GM21825 (cell line): ENCODE results near the gene SURF2.

ENCODE experiments used
- ATAC-seq: cut with Tn5 transposase; IDR thresholded peaks from one replicate; pipeline ENCODE4 v1.9.1; 2021; ENCODE audit warnings: mild to moderate bottlenecking, moderate library complexity; ENCODE audit not compliant: unreplicated experiment

The SURF2 gene

DNA sequence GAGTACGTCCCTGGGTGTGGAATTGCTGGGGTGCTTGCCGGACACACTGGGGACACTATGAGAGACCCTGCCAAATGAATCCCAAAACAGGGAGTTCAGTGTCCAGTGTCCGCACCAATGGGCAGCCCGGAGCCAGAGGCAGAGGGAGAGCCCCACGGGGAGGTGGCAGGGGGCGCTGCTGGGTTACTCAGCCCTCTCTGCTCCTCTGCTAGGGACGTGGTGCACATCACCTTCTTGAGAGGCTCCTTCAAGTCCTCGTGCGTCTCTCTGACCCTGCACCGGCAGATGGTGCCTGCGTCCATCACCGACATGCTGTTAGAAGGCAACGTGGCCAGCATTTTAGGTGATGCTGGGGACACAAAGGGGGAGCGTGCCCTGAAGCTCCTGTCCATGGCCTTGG is 40.6 kb downstream of the SURF2 start:
- ATAC-seq: no peak

DNA sequence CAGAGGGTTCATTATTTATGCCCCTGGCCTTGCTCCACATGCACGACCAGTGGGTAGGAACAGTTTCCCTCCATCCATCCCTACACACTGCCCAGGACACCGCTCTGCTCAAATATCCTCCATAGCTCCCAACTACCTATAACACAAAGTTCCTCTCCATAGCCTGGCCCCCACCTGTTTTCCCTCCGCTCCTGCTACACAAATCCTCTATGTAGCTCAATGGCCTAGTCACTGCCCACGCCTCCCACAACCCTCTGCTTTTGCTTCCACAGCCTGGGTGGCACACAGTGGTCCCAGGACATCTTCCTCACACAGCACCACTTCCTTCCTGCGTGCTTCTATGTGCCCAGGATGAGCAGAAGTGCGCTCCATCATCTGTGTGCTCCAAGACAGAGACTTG is 41.0 kb downstream of the SURF2 start:
- no peak for ATAC-seq

DNA sequence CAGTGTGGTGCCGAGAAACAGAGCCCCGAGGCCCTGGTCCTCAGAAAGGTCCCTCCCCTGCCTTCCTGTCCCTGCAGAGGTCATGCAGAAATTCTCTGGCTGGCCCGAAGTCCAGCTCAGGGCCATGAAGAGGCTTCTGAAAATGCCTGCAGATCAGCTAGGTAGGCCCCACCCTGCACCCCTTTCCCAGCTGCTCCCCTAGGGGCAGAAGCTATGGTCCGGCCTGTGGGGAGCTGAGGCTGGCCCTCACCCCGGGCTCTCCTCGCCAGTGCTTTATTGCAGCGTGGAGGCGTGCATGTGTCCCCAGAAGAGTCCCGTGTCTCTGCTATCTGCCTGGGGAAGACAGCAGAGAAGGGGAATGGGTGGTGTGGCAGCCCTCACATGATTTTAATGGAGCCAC is 41.5 kb downstream of the SURF2 start:
- ATAC-seq: no peak

DNA sequence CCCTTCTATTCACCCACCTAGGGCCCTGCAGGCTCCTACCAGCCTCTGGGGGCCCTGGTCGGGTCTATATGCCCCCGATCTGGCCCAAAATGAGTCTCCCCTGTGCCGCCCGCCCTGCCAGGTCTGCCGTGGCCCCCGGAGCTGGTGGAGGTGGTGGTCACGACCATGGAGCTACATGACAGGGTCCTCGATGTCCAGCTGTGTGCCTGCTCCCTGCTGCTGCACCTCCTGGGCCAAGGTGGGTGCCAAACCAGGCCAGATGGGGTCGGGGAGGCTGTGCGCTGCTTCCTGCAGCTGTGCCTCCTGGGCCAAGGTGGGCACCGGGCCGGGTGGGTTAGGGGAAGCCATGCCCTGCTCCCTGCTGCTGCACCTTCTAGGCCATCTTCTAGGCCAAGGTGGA is 43.9 kb downstream of the SURF2 start:
- no peak for ATAC-seq

DNA sequence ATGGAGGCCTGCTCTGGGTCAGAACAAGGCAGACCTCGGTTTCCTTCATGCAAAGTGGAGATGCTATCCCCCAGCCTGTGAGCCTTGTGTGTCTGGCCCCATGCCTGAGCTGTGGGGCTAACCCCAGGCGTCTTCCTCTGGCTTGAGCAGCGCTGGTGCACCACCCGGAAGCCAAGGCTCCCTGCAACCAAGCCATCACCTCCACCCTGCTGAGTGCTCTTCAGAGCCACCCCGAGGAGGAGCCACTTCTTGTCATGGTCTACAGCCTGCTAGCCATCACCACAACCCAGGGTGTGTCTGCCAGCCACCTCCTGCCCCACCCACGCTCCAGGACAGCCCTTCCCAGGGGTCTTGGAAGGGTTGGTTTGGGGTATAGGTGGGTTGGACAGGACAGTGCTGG is 45.2 kb downstream of the SURF2 start:
- no peak for ATAC-seq

DNA sequence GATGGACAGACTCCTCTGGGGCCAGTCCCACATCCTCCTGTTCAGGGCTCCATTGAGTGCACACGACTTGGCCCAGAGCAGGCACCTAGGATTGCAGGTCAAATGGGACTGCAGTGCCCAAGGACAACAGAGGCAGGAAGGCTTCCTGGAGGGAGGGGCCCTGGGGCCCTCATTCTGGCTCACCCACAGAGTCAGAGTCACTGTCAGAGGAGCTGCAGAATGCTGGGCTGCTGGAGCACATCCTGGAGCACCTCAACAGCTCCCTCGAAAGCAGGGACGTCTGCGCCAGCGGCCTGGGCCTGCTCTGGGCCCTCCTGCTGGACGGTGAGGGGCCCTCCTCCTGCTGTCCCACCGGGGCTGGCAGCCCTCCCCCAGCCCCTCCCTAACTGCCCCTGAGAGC is 46.3 kb downstream of the SURF2 start:
- no peak for ATAC-seq

DNA sequence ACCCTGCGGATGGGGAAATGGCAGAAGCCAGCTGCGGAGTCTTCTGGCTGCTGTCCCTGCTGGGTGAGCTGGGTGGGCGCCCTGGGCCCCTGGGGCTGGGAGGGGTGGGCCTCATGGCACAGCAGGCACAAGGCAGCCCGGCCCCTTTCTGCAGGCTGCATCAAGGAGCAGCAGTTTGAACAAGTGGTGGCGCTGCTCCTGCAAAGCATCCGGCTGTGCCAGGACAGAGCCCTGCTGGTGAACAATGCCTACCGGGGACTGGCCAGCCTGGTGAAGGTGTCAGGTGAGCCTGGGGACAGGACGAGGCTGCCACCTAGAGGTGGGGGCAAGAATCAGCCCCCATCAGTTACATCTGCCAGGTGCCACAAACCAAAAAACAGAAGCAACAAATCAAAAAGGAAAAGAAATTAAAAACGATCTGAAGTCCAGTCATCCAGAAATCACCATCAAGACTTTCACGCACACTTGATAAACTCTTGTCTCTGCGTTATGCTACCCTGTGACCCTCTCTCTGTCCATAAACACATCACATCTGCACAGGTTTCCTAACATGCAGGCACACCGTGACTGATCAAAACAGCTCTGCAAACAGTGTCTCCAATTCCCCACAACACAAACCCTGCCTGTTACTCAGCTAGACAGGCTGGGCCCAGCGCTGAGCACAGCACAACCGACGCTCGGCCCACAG is 47.6 kb downstream of the SURF2 start:
- ATAC-seq: no peak

DNA sequence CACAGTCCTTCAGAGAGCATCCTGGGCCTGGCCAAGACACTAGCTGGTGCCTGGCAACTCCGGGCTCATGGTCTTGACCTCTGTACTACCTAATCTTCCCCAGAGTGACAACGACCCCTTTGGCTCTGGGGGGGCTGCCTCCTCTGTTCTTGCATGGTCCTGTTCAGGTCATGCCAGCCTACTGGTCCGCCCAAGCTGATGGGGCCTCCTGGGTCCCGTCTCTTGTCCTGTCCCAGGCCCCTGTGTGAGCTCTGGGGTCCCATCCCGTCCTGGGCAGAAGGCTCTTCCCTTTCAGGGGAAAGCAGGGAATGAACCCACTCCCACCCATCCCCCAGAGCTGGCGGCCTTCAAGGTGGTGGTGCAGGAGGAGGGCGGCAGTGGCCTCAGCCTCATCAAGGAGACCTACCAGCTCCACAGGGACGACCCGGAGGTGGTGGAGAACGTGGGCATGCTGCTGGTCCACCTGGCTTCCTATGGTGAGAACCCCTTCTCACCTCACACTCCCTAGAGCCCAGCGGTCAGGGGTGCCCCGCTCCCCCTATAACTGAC is 48.2 kb downstream of the SURF2 start:
- no peak for ATAC-seq

DNA sequence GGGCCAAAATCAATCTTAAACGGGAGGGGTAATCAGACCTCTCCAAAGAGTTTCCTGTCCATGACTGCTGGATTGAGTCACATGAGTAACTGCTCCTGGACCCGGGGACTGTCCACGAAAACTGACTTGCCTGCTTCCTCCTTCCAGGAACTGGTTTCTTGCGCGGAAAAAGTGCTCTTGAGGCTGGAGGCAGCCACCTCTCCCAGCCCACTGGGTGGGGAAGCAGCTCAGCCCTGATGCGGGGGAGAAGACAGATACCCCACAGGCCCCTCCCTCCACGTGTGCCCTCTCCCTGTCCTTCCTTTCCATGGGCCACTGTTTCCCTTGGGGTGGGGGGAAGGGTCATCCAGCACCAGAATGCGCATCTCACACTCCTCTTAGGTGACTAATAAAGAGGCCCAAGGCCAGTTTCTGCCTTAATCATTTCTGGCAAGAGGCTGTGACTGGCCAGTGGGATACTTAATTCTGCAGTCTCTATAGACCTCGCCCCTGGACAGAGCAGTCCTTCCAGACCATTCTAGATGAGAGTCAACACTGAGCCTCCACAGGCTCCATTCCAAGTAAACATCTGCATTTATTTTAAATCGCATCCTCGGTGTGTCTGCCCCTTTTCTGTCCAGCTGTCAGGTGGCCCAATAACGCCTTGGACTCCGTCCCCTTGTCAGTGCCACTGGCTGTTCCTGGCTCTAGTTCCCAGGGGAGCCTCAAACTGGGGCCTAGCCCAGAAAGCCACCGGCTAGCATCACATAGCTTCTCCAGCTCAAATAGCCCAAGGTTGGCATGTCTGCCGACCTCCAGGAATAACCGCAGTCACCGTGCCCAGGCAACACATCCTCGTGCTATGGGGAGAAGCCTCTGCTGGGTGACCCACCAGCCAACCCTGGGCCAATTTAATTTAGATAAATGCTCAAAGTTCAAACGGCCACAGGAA is 49.4 kb downstream of the SURF2 start:
- ATAC-seq: no peak

DNA sequence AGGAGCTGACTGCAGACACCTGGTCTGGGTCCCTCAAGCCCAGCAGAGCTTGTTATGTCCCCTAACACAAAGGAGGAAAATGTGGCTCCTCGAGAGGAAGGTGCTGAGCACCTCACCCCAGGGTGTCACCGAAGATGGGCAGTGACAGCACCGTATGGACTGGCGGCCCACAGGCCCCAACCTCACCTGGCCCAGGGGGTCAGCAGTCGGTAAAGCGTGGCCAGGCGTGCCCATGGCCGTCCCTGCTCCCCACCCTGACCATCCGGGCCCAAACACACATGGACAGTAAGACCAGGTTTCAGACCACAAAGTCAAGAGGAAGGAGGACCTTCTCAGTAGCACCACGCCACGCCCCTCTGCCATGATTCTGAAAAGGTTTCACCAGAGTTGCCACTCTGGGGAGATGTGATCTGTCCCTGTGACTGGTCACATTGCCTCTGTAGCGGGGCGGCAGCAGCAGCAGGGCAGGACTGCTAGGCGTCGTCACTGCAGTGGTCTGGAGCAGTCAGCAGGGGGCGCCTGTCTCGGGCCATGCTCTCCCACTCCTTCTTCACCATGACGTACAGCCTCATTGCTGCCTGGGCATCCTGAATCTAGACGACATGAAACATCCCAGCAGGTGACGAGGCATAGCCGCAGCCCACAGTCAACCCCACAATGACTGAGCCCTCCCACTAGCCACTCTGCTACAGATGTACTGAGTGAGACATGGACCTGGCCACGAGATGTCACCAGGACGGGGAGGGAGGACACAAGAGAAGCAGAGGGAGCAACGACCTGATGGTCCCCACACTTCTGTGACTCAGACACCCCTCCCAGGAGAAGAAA is 50.3 kb downstream of the SURF2 start:
- no peak for ATAC-seq

DNA sequence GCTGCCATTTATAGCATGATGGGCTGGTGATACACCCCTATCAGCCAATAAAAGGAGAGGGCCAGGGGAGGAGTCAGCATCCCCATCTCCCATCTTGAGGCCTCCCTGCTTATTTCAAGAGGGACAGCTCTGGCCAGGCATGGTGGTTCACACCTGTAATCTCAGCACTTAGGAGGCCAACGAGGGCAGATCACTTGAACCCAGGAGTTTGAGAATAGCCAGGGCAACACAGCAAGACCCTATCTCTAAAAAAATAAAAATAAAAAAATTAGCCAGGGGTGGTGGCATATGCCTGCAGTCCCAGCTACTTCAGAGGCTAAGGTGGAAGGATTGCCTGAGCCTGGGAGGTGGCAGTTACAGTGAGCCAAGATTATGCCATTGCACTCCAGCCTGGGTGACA is 51.7 kb downstream of the SURF2 start:
- no peak for ATAC-seq
